Measurements from ENCODE around the gene OCIAD2.
A peak's percentile ranks its signal among the peaks of the same experiment; 100 is the strongest.
"Not testable (repeated sequence)": the region's sequence is repeated elsewhere in the genome, so short reads cannot be mapped to it uniquely, and the experiment has no call there.

Gene OCIAD2

GRCh38 chr4:48906206-48907173 is at the start of gene OCIAD2:
TSS of gene OCIAD2 (minus strand) at chr4:48906774. CDS start at chr4:48904549, 2,225 bp downstream.
- peak; percentile 30 for DNase-seq (ENCODE audit: low spot score)

- DNase-seq (ENCODE audit: low spot score) = no peak
Measured at GRCh38 chr4:48954314-48954713, 47.7 kb upstream of the OCIAD2 start.

DNA sequence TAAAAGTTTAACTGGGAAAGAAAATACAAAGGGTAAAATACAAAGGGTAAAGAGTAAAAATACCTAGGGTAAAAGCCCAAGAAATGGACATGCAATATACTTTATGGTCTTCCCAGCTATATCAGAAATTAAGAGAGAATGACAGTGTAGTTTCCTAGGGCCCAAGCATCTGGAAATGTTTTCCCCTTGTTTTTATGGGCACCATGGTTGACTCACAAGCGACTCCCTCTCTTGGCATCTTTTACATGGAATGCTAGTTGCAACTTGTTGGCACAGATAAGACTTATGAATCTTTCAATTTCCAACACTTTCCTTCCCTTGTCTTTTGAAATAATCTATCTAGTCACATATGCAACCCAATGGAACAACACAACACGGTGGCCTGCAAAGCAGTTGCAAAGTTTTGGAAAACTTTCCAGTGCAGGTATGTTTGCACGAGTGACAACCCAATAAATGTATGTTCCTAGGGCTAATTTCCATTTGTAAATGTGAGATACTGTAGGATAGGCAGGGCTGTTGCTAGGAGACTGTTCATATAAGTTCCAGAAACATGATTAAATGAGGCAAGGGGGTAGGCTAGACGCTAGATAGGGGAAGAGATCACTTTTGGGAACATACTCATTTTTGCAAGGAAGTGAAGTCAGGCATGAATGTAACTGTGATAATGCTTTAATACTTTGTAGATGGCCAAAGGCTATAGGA is 43.1 kb upstream of the OCIAD2 start:
- no peak for DNase-seq (ENCODE audit: low spot score)

DNA sequence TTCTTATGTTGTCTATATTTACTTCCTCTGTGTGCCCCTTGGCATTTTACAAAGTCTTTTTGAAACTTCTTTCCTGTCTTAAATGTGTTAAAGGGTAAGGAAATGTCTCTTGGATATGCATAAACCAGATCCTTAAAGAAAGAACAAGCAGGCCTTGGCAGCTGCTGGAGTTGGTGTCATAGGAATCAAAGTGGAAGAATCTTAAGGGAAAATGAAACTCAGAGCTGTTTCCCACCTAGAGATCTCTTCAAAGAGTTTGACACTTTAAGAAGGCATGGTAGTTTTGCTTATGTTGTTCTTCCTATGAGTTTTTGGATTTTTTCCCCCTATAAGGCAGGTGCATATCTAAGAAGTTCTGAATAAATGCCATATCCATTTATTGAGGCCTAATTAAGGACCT is 42.5 kb upstream of the OCIAD2 start:
- DNase-seq (ENCODE audit: low spot score) = no peak

GRCh38 chr4:48947731-48948130 is 41.2 kb upstream of the OCIAD2 start:
- no peak for DNase-seq (ENCODE audit: low spot score)

GRCh38 chr4:48945981-48946380 is 39.4 kb upstream of the OCIAD2 start:
- DNase-seq (ENCODE audit: low spot score) = no peak

- DNase-seq (ENCODE audit: low spot score) = no peak
Measured at GRCh38 chr4:48944756-48945241, 38.2 kb upstream of the OCIAD2 start.

- DNase-seq (ENCODE audit: low spot score) = no peak
Measured at GRCh38 chr4:48944252-48944651, 37.7 kb upstream of the OCIAD2 start.

DNA sequence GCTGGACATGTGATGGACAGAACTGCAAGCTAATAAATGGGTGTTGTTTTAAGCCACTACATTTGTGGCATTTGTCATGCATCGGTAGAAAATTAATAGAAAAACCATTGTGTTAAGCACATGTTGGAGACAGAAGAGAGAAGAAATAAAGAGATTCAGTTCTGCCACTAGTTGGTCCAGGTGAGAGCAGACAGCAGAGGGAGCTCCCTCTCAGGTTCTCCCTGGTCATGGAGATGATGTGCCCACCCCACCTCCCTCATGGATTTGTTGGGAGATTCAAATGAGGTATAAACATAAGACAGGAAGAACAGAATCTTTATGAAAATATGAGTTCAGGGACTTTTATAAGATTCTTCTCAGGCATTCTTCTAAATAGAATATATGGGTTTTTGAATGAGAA is 36.8 kb upstream of the OCIAD2 start:
- DNase-seq (ENCODE audit: low spot score) = no peak

GRCh38 chr4:48939785-48940184 is 33.2 kb upstream of the OCIAD2 start:
- DNase-seq (ENCODE audit: low spot score) = no peak

GRCh38 chr4:48938831-48939230 is 32.3 kb upstream of the OCIAD2 start:
- DNase-seq (ENCODE audit: low spot score) = no peak

DNA sequence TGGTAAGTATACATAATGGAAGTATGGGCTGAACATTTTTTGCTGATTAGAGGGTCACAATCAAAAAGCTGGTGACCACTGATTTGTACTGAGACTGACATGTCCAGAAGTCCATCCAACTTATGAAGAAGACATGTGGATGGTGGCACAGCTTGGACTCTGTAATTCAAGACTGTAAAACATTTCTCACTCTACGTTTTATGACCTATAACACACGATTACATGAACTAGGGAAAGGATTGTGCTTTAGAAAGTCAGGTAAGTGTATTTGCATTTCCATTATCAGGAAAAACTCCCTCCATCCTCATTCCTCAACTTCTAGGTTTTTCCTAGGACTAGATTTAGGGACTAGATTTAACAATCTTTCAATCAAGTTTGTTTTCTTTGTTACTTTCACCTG is 30.5 kb upstream of the OCIAD2 start:
- DNase-seq (ENCODE audit: low spot score) = no peak

DNA sequence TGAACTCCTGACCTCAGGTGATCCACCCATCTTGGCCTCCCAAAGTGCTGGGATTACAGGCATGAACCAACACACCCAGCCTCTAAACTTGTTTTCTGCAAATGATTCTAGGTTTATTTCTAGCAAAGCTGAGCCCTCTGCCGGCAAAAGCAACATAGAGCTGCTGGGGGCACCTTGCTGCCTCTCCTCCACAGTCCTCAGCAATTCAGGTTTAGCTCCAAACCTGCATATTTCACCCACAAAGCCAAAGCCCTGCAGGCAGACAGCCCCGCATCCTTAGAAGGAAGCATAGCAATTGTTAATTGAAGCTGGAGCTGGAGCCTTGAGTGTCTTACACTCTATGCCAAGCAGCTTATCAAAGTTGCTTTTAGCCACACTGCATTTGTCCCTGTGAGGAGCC is 24.9 kb upstream of the OCIAD2 start:
- DNase-seq (ENCODE audit: low spot score) = no peak

- DNase-seq (ENCODE audit: low spot score) = no peak
Measured at GRCh38 chr4:48930654-48931053, 24.1 kb upstream of the OCIAD2 start.

DNA sequence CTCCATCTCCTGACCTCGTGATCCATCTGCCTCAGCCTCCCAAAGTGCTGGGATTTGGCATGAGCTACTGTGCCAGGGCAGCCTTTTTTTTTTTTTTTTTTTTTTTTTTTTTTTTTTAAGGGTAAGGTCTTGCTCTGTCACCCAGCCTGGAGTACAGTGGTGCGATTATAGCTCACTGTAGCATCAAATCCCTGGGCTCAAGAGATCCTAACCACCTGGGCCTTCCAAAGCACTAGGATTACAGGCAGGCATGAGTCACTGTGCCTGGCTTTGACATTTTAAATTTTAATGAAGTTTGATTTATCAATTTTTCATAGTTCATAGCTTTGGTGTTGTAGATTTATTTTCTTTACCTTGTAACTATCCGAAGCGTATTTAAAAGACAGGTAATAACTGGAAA is 17.8 kb upstream of the OCIAD2 start:
- DNase-seq (ENCODE audit: low spot score) = no peak

GRCh38 chr4:48923065-48923464 is 16.5 kb upstream of the OCIAD2 start:
- not testable (repeated sequence) for DNase-seq (ENCODE audit: low spot score)

DNA sequence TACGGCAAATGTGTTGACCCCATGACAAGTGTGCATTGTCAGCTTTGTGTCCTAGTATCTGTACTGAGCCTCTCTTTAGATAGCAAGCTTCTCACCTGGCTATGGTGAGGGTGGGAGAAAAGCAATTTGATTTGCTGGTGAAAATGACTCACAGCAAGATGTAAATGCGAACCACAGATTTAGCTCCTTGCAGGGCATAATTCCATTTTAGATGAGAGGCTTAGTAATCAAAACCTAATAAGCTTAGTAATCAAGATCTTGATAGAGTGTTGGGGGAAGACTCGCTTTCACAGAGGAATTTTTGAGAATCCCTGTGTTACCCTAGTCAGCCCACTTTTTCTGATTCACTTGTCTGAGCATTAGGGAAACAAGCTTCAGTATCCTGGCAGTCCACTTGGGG is 7.7 kb upstream of the OCIAD2 start:
- no peak for DNase-seq (ENCODE audit: low spot score)

- DNase-seq (ENCODE audit: low spot score) = peak; percentile 34
Measured at GRCh38 chr4:48913346-48913745, 6.8 kb upstream of the OCIAD2 start.

GRCh38 chr4:48912349-48912748 is 5.8 kb upstream of the OCIAD2 start:
- DNase-seq (ENCODE audit: low spot score) = no peak

DNA sequence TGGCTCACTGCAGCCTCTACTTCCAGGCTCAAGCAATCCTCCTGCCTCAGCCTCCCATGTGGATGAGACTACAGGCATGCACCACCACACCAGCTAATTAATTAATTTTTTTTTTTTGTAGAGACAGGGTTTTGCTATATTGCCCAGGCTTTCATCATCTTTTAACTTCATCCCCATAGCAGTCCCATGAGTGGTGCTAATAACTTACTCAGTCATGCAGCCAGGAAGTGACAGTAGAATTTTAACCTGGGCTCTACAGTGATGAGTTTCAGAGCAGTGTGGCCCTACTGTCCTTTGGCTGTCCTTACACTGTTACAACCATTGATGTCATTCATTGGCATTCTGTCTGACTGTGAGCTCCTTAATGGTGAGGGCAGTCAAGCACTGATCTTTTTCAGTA is 3.9 kb upstream of the OCIAD2 start:
- no peak for DNase-seq (ENCODE audit: low spot score)

- DNase-seq (ENCODE audit: low spot score) = peak; percentile 84
Measured at GRCh38 chr4:48909697-48910096, 3.1 kb upstream of the OCIAD2 start.

DNA sequence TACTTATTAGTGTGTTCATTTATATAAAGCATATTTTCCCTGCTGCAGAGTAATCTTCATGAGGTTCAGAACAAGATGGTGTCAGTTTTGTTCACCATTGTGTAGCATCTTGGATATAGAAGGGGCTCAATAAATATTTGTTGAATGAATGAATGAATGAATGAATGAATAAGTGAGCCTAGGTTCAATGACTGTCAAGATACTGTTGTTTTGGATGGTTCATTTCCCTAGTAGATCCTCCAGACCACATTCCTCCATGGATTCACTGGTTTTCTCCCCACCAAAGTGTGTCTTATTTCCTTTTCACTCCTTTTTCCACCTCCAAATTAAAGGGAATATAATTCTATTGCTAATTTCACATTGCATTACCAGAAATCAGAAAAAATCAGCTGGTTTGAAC is 2.1 kb upstream of the OCIAD2 start:
- no peak for DNase-seq (ENCODE audit: low spot score)

Data from hepatic stellate cell (primary cell).